ENCODE measurements around the gene INO80.

Gene INO80

DNA sequence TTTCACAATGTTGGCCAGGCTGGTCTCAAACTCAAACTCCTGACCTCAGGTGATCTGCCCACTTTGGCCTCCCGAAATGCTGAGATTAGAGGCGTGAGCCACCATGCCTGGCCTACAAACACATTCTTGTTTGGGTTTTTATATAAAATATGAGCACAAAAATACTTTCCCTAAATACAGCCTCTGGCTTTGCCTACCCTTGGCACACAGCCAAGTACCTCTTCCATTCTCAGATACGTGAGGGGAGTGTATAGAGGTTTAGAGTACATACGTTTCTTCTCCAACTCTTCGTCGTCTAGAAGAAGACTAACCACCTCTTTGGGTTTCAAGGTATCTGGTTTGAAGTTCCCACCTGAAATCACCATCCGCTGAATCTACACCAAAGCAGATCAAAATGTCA is 129.3 kb downstream of the INO80 start:
- no peak for DNase-seq (ENCODE audit: low read depth)
- H3K4me3 ChIP-seq (ENCODE audit: low read depth, low read length) = no peak overlapping the region
- TF ChIP-seq, protein P1, sequence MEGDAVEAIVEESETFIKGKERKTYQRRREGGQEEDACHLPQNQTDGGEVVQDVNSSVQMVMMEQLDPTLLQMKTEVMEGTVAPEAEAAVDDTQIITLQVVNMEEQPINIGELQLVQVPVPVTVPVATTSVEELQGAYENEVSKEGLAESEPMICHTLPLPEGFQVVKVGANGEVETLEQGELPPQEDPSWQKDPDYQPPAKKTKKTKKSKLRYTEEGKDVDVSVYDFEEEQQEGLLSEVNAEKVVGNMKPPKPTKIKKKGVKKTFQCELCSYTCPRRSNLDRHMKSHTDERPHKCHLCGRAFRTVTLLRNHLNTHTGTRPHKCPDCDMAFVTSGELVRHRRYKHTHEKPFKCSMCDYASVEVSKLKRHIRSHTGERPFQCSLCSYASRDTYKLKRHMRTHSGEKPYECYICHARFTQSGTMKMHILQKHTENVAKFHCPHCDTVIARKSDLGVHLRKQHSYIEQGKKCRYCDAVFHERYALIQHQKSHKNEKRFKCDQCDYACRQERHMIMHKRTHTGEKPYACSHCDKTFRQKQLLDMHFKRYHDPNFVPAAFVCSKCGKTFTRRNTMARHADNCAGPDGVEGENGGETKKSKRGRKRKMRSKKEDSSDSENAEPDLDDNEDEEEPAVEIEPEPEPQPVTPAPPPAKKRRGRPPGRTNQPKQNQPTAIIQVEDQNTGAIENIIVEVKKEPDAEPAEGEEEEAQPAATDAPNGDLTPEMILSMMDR (IDR thresholded peaks at IDR 0.05; ENCODE audit: low read depth, low read length, missing control alignments) = no peak

DNA sequence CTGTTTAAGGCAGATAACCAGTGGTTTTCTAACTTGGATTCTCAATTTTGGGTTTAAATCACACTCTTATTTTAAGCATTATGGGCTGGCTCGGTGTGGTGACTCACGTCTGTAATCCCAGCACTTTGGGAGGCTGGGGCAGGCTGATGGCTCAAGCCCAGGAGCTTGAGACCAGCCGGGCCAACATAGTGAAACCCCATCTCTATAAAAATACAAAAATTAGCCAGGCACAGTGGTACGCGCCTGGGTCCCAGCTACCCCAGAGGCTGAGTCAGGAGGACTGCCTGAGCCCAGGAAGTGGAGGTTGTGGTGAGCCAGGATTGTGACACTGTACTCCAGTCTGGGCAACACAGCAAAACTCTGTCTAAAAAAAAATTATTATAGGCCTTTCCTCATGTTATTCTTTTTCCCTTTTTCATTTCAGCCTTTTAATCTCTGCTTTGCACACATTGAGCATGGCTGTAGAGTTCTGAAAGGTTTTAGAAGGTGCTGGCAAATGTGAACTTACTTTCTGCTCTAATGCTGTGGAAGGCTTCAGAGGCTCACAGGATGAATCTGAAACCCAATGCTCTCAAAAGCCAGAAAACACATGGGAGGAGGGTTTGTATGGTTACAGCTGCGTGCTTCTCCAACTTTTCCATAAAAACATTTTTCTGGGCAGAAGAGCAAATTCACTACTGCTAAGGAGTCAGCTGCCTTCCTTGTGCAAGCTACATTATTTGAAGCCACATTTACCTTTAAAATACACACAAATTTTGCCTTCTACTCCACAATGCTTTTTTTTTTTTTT is 130.3 kb downstream of the INO80 start:
- TF ChIP-seq, protein P1 (IDR thresholded peaks at IDR 0.05; ENCODE audit: low read depth, low read length, missing control alignments) = no peak

DNA sequence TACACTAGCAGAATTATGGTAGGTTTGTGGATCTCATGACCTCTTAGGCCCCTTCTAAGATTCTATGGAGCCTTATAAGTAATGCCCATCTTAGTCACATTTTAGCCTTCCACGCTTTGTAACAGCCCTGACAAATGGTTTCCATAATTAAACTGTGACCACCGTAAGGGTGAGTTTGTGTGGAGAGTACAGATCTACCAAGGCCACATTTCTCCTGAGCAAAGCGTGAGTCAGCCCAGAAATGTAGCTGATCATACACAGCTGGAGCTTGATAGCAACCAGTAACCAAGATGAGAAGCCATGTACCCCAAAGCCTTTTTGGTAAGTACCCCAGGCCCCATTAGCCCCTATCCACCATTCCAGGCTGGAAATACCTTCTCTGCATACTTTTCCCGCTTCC is 131.1 kb downstream of the INO80 start:
- TF ChIP-seq, protein P1 (IDR thresholded peaks at IDR 0.05; ENCODE audit: low read depth, low read length, missing control alignments) = no peak
- no peak for DNase-seq (ENCODE audit: low read depth)
- H3K4me3 ChIP-seq (ENCODE audit: low read depth, low read length) = no peak overlapping the region

More for the DNA sequence above, 130.3 kb downstream of the INO80 start:
- H3K4me3 ChIP-seq (ENCODE audit: low read depth, low read length) = no peak overlapping the region
- DNase-seq (ENCODE audit: low read depth) = no peak

DNA sequence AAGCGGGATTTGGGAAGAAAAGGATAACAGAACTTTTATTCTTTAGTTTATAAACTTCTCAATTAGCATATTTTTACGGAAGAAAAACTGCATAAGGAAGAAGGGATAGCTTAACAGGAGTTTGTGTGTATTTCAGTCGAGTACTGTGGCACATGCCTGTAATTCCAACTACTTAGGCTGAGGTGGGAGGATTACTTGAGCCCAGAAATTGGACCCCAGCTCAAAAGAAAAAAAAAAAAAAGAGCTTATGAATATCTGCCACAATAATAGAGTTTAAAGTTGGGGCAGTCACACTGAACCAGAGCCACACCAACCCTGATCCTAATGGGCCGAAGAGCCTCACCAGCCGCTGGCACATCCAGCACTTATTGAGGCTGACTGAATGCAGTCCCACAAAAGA is 131.7 kb downstream of the INO80 start:
- no peak overlapping the region for H3K4me3 ChIP-seq (ENCODE audit: low read depth, low read length)
- no peak for DNase-seq (ENCODE audit: low read depth)
- TF ChIP-seq, protein P1 (IDR thresholded peaks at IDR 0.05; ENCODE audit: low read depth, low read length, missing control alignments) = no peak

DNA sequence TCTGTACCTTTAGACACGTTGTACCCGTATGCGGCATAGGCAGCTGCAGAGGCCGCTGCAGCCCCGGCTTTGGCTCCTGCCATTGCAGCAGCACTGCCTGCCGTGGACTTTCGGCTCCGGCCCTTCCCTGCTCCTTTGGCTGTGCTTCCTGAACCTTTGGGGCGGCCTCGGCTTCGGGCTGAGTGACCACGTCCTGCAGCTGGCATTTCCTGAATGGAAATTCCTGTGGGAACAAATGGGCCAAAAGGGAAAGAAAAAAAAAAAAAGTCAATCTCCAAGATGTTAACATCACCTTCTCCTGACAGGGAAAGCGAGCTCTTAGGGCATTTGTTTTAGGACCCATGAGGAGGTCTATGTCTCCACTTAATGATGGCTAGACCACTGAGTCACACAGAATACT is 133.2 kb downstream of the INO80 start:
- no peak for DNase-seq (ENCODE audit: low read depth)
- TF ChIP-seq, protein P1 (IDR thresholded peaks at IDR 0.05; ENCODE audit: low read depth, low read length, missing control alignments) = no peak
- H3K4me3 ChIP-seq (ENCODE audit: low read depth, low read length) = no peak overlapping the region

DNA sequence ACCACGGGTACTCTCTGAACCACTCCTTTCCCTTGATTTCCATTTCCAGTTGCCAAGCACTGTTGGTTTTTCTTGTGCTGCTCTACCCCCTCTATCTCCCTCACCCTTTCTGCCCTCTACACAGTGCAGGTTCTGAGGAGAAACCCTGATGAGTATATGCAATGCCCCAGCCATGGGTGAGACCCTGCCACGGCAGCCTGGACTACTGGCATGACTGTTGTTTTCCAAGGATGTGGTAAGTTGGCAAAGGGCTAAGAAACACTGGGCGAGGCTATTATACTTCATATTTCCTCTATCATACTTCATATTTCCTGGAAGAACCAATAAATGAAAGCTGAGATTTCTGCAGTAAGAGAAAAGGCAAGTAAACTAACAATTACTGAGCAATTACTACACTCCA is 134.9 kb downstream of the INO80 start:
- DNase-seq (ENCODE audit: low read depth) = no peak
- TF ChIP-seq, protein P1 (IDR thresholded peaks at IDR 0.05; ENCODE audit: low read depth, low read length, missing control alignments) = no peak
- no peak overlapping the region for H3K4me3 ChIP-seq (ENCODE audit: low read depth, low read length)

DNA sequence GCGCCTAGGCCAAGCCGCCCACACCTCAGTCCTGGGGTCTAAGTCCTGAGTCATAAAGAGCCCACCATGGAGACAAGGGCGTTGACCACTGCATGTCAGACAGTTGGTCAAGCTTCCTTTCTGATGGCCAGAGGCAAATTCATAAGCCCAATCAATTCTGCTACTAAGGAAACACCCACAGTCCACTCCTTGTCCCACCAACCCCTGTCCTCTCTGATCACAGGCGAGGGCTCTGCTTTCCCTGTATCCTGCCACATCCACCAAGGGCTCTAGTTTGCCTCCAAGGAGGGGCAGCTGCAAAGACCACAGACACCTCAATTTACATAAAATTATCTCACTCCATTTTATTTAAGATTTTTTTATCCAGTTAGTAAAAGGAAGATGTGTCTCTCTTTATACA is 137.5 kb downstream of the INO80 start:
- H3K4me3 ChIP-seq (ENCODE audit: low read depth, low read length) = no peak overlapping the region
- DNase-seq (ENCODE audit: low read depth) = no peak
- TF ChIP-seq, protein P1 (IDR thresholded peaks at IDR 0.05; ENCODE audit: low read depth, low read length, missing control alignments) = no peak
